ENCODE data around the gene CENPP. TPM values are rescaled to one million over a fixed set of nuclear protein-coding genes. Genes with fewer than 3 reads are reported as not detected.
A peak's percentile ranks its signal among the peaks of the same experiment; 100 is the strongest.

Gene CENPP
- total and polyA plus RNA-seq, 2 donors from 2014 or later: 1.2 to 4.2 TPM

GRCh38 chr9:92474587-92474986 lies 148.8 kb downstream of the CENPP start:
- H3K9me3 ChIP-seq (ENCODE audit: control insufficient read depth in 2 of 3, insufficient read depth in 1 of 3, low read length in 3 of 3): no peaks in the 10 kb centered on the region
- FAIRE-seq (no peak), DNase-seq (no peak)
- no peak overlapping the region for H3K27ac ChIP-seq (ENCODE audit: low read depth in 2 of 2, low read length in 2 of 2)
- intact Hi-C loops (cut with DNase I): no loop called here
- TF ChIP-seq, protein P1, sequence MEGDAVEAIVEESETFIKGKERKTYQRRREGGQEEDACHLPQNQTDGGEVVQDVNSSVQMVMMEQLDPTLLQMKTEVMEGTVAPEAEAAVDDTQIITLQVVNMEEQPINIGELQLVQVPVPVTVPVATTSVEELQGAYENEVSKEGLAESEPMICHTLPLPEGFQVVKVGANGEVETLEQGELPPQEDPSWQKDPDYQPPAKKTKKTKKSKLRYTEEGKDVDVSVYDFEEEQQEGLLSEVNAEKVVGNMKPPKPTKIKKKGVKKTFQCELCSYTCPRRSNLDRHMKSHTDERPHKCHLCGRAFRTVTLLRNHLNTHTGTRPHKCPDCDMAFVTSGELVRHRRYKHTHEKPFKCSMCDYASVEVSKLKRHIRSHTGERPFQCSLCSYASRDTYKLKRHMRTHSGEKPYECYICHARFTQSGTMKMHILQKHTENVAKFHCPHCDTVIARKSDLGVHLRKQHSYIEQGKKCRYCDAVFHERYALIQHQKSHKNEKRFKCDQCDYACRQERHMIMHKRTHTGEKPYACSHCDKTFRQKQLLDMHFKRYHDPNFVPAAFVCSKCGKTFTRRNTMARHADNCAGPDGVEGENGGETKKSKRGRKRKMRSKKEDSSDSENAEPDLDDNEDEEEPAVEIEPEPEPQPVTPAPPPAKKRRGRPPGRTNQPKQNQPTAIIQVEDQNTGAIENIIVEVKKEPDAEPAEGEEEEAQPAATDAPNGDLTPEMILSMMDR (IDR thresholded peaks at IDR 0.05; ENCODE audit: borderline replicate concordance, extremely low read depth, insufficient read depth): no peak
- H3K9ac ChIP-seq (ENCODE audit: low read length in 3 of 3): no peak overlapping the region
- no peaks in the 10 kb centered on the region for H3K27me3 ChIP-seq (ENCODE audit: control insufficient read depth, insufficient read depth, low read length)
- no peak overlapping the region for H3K4me3 ChIP-seq (ENCODE audit: low read length in 3 of 3)
- no peaks in the 10 kb centered on the region for H3K4me1 ChIP-seq (ENCODE audit: control insufficient read depth in 2 of 3, insufficient read depth in 2 of 3, low read depth in 1 of 3, low read length in 3 of 3)
- no peaks in the 10 kb centered on the region for H3K36me3 ChIP-seq (ENCODE audit: control insufficient read depth in 2 of 3, insufficient read depth in 3 of 3, low read length in 3 of 3)

- DNase-seq (no peak), FAIRE-seq (no peak)
- TF ChIP-seq, protein P1 (IDR thresholded peaks at IDR 0.05; ENCODE audit: borderline replicate concordance, extremely low read depth, insufficient read depth): no peak
- Histone ChIP-seq H3K27me3 (ENCODE audit: control insufficient read depth, insufficient read depth, low read length) (no peaks in the 10 kb centered on the region), H3K4me1 (ENCODE audit: control insufficient read depth in 2 of 3, insufficient read depth in 2 of 3, low read depth in 1 of 3, low read length in 3 of 3) (peaks cover 0 to 5% (median 3%) of the 10 kb centered on the region in 3 donors), H3K27ac (ENCODE audit: low read depth in 2 of 2, low read length in 2 of 2) (no peak overlapping the region), H3K9me3 (ENCODE audit: control insufficient read depth in 2 of 3, insufficient read depth in 1 of 3, low read length in 3 of 3) (no peaks in the 10 kb centered on the region), H3K4me3 (ENCODE audit: low read length in 3 of 3) (no peak overlapping the region), H3K9ac (ENCODE audit: low read length in 3 of 3) (no peak overlapping the region), H3K36me3 (ENCODE audit: control insufficient read depth in 2 of 3, insufficient read depth in 3 of 3, low read length in 3 of 3) (no peaks in the 10 kb centered on the region)
- intact Hi-C loops (cut with DNase I): no loop called here
These were observed 151.2 kb downstream of the CENPP start for GRCh38 chr9:92476962-92477361.

GRCh38 chr9:92478783-92479182 lies 153.0 kb downstream of the CENPP start:
- peaks cover 0 to 5% (median 3%) of the 10 kb centered on the region in 3 donors for H3K4me1 ChIP-seq (ENCODE audit: control insufficient read depth in 2 of 3, insufficient read depth in 2 of 3, low read depth in 1 of 3, low read length in 3 of 3)
- H3K9me3 ChIP-seq (ENCODE audit: control insufficient read depth in 2 of 3, insufficient read depth in 1 of 3, low read length in 3 of 3): no peaks in the 10 kb centered on the region
- TF ChIP-seq, protein P1 (IDR thresholded peaks at IDR 0.05; ENCODE audit: borderline replicate concordance, extremely low read depth, insufficient read depth): no peak
- DNase-seq: no peak
- intact Hi-C loops (cut with DNase I): no loop called here
- H3K9ac ChIP-seq (ENCODE audit: low read length in 3 of 3): no peak overlapping the region
- H3K36me3 ChIP-seq (ENCODE audit: control insufficient read depth in 2 of 3, insufficient read depth in 3 of 3, low read length in 3 of 3): no peaks in the 10 kb centered on the region
- FAIRE-seq: no peak
- no peaks in the 10 kb centered on the region for H3K27me3 ChIP-seq (ENCODE audit: control insufficient read depth, insufficient read depth, low read length)
- no peak overlapping the region for H3K4me3 ChIP-seq (ENCODE audit: low read length in 3 of 3)
- peak overlapping the region in 1 of 2 donors; percentile 40 for H3K27ac ChIP-seq (ENCODE audit: low read depth in 2 of 2, low read length in 2 of 2)

GRCh38 chr9:92479346-92479745 lies 153.6 kb downstream of the CENPP start:
- Histone ChIP-seq H3K4me1 (ENCODE audit: control insufficient read depth in 2 of 3, insufficient read depth in 2 of 3, low read depth in 1 of 3, low read length in 3 of 3) (peaks cover 0 to 5% (median 3%) of the 10 kb centered on the region in 3 donors), H3K9ac (ENCODE audit: low read length in 3 of 3) (no peak overlapping the region), H3K9me3 (ENCODE audit: control insufficient read depth in 2 of 3, insufficient read depth in 1 of 3, low read length in 3 of 3) (no peaks in the 10 kb centered on the region), H3K36me3 (ENCODE audit: control insufficient read depth in 2 of 3, insufficient read depth in 3 of 3, low read length in 3 of 3) (no peaks in the 10 kb centered on the region), H3K27ac (ENCODE audit: low read depth in 2 of 2, low read length in 2 of 2) (no peak overlapping the region), H3K4me3 (ENCODE audit: low read length in 3 of 3) (no peak overlapping the region), H3K27me3 (ENCODE audit: control insufficient read depth, insufficient read depth, low read length) (no peaks in the 10 kb centered on the region)
- FAIRE-seq: no peak
- DNase-seq: no peak
- intact Hi-C loops (cut with DNase I): no loop called here
- TF ChIP-seq, protein P1 (IDR thresholded peaks at IDR 0.05; ENCODE audit: borderline replicate concordance, extremely low read depth, insufficient read depth): no peak

Data from kidney (tissue), 14 donors.